HEK293 (cell line): ENCODE data around the gene PSMB1.

ENCODE experiments used
- ZBTB8A ChIP-seq: fragments of 450-650 bp; formaldehyde crosslinking; IDR thresholded peaks from 2 replicates; pipeline ENCODE4 v1.5.1; 2016; ENCODE audit warnings: missing biosample characterization, missing genetic modification characterization
- ZNF266 ChIP-seq: fragments of 450-650 bp; formaldehyde crosslinking; IDR thresholded peaks from 2 replicates; pipeline ENCODE4 v1.5.1; 2016; ENCODE audit warnings: missing biosample characterization, missing genetic modification characterization, low read depth
- ZNF660 ChIP-seq: fragments of 450-650 bp; IDR thresholded peaks from 2 replicates; pipeline ENCODE4 v1.5.1; 2018; ENCODE audit warnings: missing biosample characterization, mild to moderate bottlenecking, missing genetic modification characterization
- ZNF776 ChIP-seq: fragments of 450-650 bp; formaldehyde crosslinking; IDR thresholded peaks from 2 replicates; pipeline ENCODE4 v1.5.0; 2017; ENCODE audit warnings: missing biosample characterization, missing genetic modification characterization, borderline replicate concordance
- TF ChIP-seq, protein P1 (sequence below): fragments of 450-650 bp; formaldehyde crosslinking; IDR thresholded peaks from 2 replicates; pipeline ENCODE4 v1.5.1; 2016; ENCODE audit warnings: missing biosample characterization, missing genetic modification characterization
- TF ChIP-seq, protein P2 (sequence below): fragments of 450-650 bp; formaldehyde crosslinking; IDR thresholded peaks from 2 replicates; pipeline ENCODE4 v1.5.1; 2016; ENCODE audit warnings: missing biosample characterization, missing genetic modification characterization

DNA sequence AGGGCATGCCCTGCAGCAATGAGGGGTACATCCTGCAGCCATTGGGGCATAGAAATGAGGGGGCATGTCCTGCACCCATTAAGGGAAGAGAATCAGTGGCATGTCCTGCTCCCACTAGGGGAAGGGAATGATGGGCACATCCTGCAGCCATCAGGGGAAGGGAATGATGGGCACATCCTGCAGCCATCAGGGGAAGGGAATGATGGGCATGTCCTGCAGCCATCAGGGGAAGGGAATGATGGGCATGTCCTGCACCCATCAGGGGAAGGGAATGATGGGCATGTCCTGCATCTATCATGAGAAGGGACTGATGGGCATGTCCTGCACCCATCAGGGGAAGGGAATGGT lies 49.7 kb downstream of the PSMB1 start:
- TF ChIP-seq, protein P1, sequence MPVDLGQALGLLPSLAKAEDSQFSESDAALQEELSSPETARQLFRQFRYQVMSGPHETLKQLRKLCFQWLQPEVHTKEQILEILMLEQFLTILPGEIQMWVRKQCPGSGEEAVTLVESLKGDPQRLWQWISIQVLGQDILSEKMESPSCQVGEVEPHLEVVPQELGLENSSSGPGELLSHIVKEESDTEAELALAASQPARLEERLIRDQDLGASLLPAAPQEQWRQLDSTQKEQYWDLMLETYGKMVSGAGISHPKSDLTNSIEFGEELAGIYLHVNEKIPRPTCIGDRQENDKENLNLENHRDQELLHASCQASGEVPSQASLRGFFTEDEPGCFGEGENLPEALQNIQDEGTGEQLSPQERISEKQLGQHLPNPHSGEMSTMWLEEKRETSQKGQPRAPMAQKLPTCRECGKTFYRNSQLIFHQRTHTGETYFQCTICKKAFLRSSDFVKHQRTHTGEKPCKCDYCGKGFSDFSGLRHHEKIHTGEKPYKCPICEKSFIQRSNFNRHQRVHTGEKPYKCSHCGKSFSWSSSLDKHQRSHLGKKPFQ (tag by site-specific recombination), result no peak
- TF ChIP-seq, protein P2, sequence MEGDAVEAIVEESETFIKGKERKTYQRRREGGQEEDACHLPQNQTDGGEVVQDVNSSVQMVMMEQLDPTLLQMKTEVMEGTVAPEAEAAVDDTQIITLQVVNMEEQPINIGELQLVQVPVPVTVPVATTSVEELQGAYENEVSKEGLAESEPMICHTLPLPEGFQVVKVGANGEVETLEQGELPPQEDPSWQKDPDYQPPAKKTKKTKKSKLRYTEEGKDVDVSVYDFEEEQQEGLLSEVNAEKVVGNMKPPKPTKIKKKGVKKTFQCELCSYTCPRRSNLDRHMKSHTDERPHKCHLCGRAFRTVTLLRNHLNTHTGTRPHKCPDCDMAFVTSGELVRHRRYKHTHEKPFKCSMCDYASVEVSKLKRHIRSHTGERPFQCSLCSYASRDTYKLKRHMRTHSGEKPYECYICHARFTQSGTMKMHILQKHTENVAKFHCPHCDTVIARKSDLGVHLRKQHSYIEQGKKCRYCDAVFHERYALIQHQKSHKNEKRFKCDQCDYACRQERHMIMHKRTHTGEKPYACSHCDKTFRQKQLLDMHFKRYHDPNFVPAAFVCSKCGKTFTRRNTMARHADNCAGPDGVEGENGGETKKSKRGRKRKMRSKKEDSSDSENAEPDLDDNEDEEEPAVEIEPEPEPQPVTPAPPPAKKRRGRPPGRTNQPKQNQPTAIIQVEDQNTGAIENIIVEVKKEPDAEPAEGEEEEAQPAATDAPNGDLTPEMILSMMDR (tag by site-specific recombination), result no peak
- TF ChIP-seq ZNF776 (no peak), ZBTB8A (tag by site-specific recombination) (no peak), ZNF266 (no peak), ZNF660 (tag by site-specific recombination) (no peak)
